Measurements from ENCODE around the gene ZNF862.

The ZNF862 gene

DNA sequence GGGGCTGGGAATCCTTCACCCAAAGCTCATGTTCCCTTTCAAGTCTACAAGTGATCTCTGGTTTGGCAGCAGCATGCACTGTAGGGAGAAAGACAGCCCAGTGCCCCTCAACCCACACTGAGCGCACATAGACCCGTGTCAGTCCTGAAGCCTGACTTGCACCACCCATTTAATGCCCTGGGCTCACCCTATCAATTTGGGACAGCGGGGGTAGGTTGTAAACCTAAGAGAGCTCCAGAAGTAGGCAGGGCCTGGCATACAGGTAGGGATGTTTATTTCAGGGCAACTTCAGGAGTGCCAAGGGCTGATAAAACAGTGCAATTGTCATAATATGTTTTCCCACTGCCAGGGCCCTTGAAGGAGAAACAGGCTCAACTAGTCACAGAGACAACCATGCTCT is 32.1 kb downstream of the ZNF862 start:
- H3K9me3 ChIP-seq (ENCODE audit: severe bottlenecking): no peaks in the 10 kb centered on the region
- DNase-seq: no peak
- TF ChIP-seq CTCF (IDR thresholded peaks at IDR 0.05; ENCODE audit: low read depth, low read length): no peak
- no peaks in the 10 kb centered on the region for H3K27me3 ChIP-seq (ENCODE audit: insufficient read depth, low read depth, severe bottlenecking)
- H3K27ac ChIP-seq: no peak overlapping the region; the same call in 1 of the 2 replicates
- no peak overlapping the region for H3K4me3 ChIP-seq (ENCODE audit: low read depth, low read length)
- H3K36me3 ChIP-seq: peaks cover 6% of the 10 kb centered on the region

- DNase-seq: no peak
- peaks cover 8% of the 10 kb centered on the region for H3K36me3 ChIP-seq
- H3K4me3 ChIP-seq (ENCODE audit: low read depth, low read length): no peak overlapping the region
- H3K9me3 ChIP-seq (ENCODE audit: severe bottlenecking): no peaks in the 10 kb centered on the region
- no peak for TF ChIP-seq CTCF (IDR thresholded peaks at IDR 0.05; ENCODE audit: low read depth, low read length)
- no peaks in the 10 kb centered on the region for H3K27me3 ChIP-seq (ENCODE audit: insufficient read depth, low read depth, severe bottlenecking)
- H3K27ac ChIP-seq: peak overlapping the region; percentile 94
Observed at GRCh38 chr7:149870701-149871483, 32.7 kb downstream of the ZNF862 start.

GRCh38 chr7:149871576-149871975 is 33.4 kb downstream of the ZNF862 start:
- Histone ChIP-seq H3K4me3 (ENCODE audit: low read depth, low read length) (no peak overlapping the region), H3K27me3 (ENCODE audit: insufficient read depth, low read depth, severe bottlenecking) (no peaks in the 10 kb centered on the region), H3K9me3 (ENCODE audit: severe bottlenecking) (no peaks in the 10 kb centered on the region), H3K27ac (peak overlapping the region; percentile 94), H3K36me3 (peaks cover 14% of the 10 kb centered on the region)
- TF ChIP-seq CTCF (IDR thresholded peaks at IDR 0.05; ENCODE audit: low read depth, low read length): no peak
- peak; percentile 55 for DNase-seq

DNA sequence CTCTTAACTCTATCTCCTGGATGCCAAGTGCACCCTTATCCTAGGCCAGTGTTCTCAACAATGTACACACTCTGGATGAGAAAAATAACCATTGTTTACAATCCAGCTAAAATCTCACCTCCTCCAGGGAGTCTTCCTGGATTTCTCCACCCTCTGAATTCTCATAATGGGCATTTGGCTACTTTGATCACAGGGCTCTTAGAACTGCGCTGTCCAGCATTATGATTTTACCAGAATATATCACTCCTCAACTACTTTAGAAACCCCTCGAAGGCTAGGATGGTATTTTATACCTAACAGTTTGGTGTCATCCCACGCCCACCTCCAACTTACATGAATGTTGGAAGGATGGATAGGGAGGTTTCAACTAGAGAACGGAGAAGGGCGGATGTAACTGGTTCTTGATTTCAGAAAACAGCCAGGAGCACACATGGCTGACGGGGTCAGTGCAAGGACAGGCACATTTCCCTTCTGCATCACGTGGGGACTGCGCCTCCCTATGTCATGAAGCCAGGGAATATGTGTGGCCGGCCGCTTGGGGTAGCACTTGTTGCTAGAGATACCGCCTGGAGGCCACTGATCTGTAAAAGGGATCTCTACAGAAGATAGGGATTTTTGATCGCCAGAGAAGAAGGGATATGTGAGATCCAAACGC is 34.4 kb downstream of the ZNF862 start:
- Histone ChIP-seq H3K27me3 (ENCODE audit: insufficient read depth, low read depth, severe bottlenecking) (no peaks in the 10 kb centered on the region), H3K4me3 (ENCODE audit: low read depth, low read length) (peak overlapping the region; percentile 81), H3K27ac (peak overlapping the region; percentile 94), H3K36me3 (peaks cover 16% of the 10 kb centered on the region), H3K9me3 (ENCODE audit: severe bottlenecking) (no peaks in the 10 kb centered on the region)
- TF ChIP-seq CTCF (IDR thresholded peaks at IDR 0.05; ENCODE audit: low read depth, low read length): peak; percentile 37; the same call in 1 of the 2 replicates
- DNase-seq: peak; percentile 90

GRCh38 chr7:149873074-149873969 is 35.1 kb downstream of the ZNF862 start, which contains the start of gene ATP6V0E2:
TSS of gene ATP6V0E2 (plus strand) at chr7:149873969. CDS start at chr7:149874066, 97 bp downstream.
- peak; percentile 97 for DNase-seq
- H3K4me3 ChIP-seq (ENCODE audit: low read depth, low read length): peak within 1 kb of the TSS; percentile 81
- H3K9me3 ChIP-seq (ENCODE audit: severe bottlenecking): no peaks in the 10 kb centered on the region
- H3K36me3 ChIP-seq: peaks cover 16% of the 10 kb centered on the region
- H3K27ac ChIP-seq: peak within 1 kb of the TSS; percentile 94
- no peak for TF ChIP-seq CTCF (IDR thresholded peaks at IDR 0.05; ENCODE audit: low read depth, low read length)
- H3K27me3 ChIP-seq (ENCODE audit: insufficient read depth, low read depth, severe bottlenecking): no peaks in the 10 kb centered on the region
